Measurements from ENCODE around the gene MAP4K3. TPM values are rescaled to one million over a fixed set of nuclear protein-coding genes. Genes with fewer than 3 reads are reported as not detected.

The MAP4K3 gene
- total and polyA plus RNA-seq, 2 of the 8 experiments (the other 6 are each of a cell fraction or from before 2014, with no cell fraction given), result 11.4 to 63.0 TPM

- H2BK120ac ChIP-seq (replicated peaks; ENCODE audit: low read depth, low read length), result no peak overlapping the region
- no peaks in the 10 kb centered on the region for H4K20me1 ChIP-seq (replicated peaks in 1 of 2; ENCODE audit: control insufficient read depth in 1 of 2, insufficient read depth in 2 of 2, low read length in 2 of 2)
- CTCF ChIA-PET (ENCODE audit: partially characterized antibody), result interaction anchor here (0.6 to 1.0 kb wide), 3 partner anchors 24 to 139 kb away, joined by 3 read pairs; no protein-coding TSS in a partner anchor
- no peak for TF ChIP-seq RFX5 (IDR thresholded peaks at IDR 0.05; ENCODE audit: borderline replicate concordance, low read depth, low read length)
- TF ChIP-seq BCL11A (IDR thresholded peaks at IDR 0.05; ENCODE audit: low read depth in 2 of 2, low read length in 2 of 2), result no peak
- no peak for TF ChIP-seq GTF2F1 (IDR thresholded peaks at IDR 0.05; ENCODE audit: borderline replicate concordance, low read depth, low read length)
- TF ChIP-seq SIN3A (conservative IDR thresholded peaks at IDR 0.05 in 1 of 2, IDR thresholded peaks at IDR 0.05 in 1 of 2; ENCODE audit: low read depth in 1 of 2, low read length in 2 of 2), result no peak
- no peak for TF ChIP-seq POU5F1 (IDR thresholded peaks at IDR 0.05; ENCODE audit: low read depth, low read length)
- TF ChIP-seq CHD1 (IDR thresholded peaks at IDR 0.05; ENCODE audit: low read depth, low read length), result no peak
- TF ChIP-seq TCF12 (IDR thresholded peaks at IDR 0.05; ENCODE audit: low read depth, low read length), result no peak
- no peak for TF ChIP-seq CEBPB (IDR thresholded peaks at IDR 0.05; ENCODE audit: low read depth, low read length)
- no peak for TF ChIP-seq SAP30 (IDR thresholded peaks at IDR 0.05; ENCODE audit: insufficient read depth, insufficient replicate concordance, low read length)
- TF ChIP-seq MAFK (IDR thresholded peaks at IDR 0.05; ENCODE audit: low read depth, low read length), result no peak
- TF ChIP-seq POLR2A (IDR thresholded peaks at IDR 0.05; ENCODE audit: control extremely low read depth in 1 of 2, low read depth in 2 of 2, low read length in 2 of 2), result no peak
- TF ChIP-seq RNF2 (IDR thresholded peaks at IDR 0.05; ENCODE audit: borderline replicate concordance, low read depth, low read length, missing control alignments, poor library complexity, severe bottlenecking), result no peak
- no peak for TF ChIP-seq SP1 (IDR thresholded peaks at IDR 0.05; ENCODE audit: low read depth, low read length)
- TF ChIP-seq SRF (IDR thresholded peaks at IDR 0.05; ENCODE audit: low read depth, low read length), result no peak
- no peak for TF ChIP-seq JUND (IDR thresholded peaks at IDR 0.05; ENCODE audit: low read length)
- no peak for TF ChIP-seq CBX8 (IDR thresholded peaks at IDR 0.05; ENCODE audit: borderline replicate concordance, low read depth, low read length)
Observed at GRCh38 chr2:39386064-39386463, 51.0 kb downstream of the MAP4K3 start.

More at GRCh38 chr2:39386064-39386463, 51.0 kb downstream of the MAP4K3 start:
- Histone ChIP-seq H4K8ac (ENCODE audit: extremely low read depth, insufficient read depth, low read length) (no peak overlapping the region), H3K79me1 (ENCODE audit: low read depth, low read length) (no peaks in the 10 kb centered on the region; the same call in 1 of the 2 replicates), H3K4me2 (ENCODE audit: insufficient read depth in 1 of 2, low read depth in 2 of 2, low read length in 2 of 2) (no peak overlapping the region), H3K4me1 (replicated peaks in 1 of 4; ENCODE audit: control insufficient read depth in 3 of 4, insufficient read depth in 4 of 4, low read length in 3 of 4) (peaks cover 2 to 6% (median 3%) of the 10 kb centered on the region in 4 experiments; a peak in 3 of 7 replicates), H3K56ac (replicated peaks; ENCODE audit: insufficient read length, low read depth, low read length) (no peak overlapping the region), H3K27ac (ENCODE audit: low read depth, low read length) (no peak overlapping the region), H3K18ac (ENCODE audit: extremely low read depth, low read length) (no peak overlapping the region), H3K9me3 (ENCODE audit: insufficient read depth in 2 of 2, low read depth in 1 of 2, low read length in 1 of 2) (no peaks in the 10 kb centered on the region), H2BK5ac (ENCODE audit: low read depth, low read length) (no peak overlapping the region), H3K79me2 (ENCODE audit: control insufficient read depth in 1 of 2, insufficient read depth in 2 of 2, low read length in 2 of 2) (peaks cover 3 to 91% of the 10 kb centered on the region in 2 experiments; a peak in 3 of 4 replicates), H2AK5ac (ENCODE audit: low read depth, low read length) (no peak overlapping the region), H3K9ac (replicated peaks in 1 of 4; ENCODE audit: extremely low read depth in 1 of 4, low read depth in 3 of 4, low read length in 3 of 4) (no peak overlapping the region), H3K4ac (replicated peaks; ENCODE audit: insufficient read length, low read depth, low read length) (no peak overlapping the region), H2BK12ac (ENCODE audit: low read depth, low read length) (no peak overlapping the region), H4K91ac (replicated peaks; ENCODE audit: insufficient read length, low read length) (no peak overlapping the region), H3K14ac (ENCODE audit: insufficient read length) (no peak overlapping the region), H3K23ac (ENCODE audit: insufficient read length) (no peak overlapping the region), H2BK15ac (ENCODE audit: low read length) (no peak overlapping the region), H2AFZ (ENCODE audit: low read length) (no peak overlapping the region), H3K36me3 (ENCODE audit: control insufficient read depth in 2 of 4, insufficient read depth in 4 of 4, low read length in 3 of 4) (no peaks in the 10 kb centered on the region; a peak in 1 of 8 replicates), H3K4me3 (ENCODE audit: extremely low read depth in 1 of 4, insufficient read depth in 2 of 4, low read depth in 3 of 4, low read length in 4 of 4) (no peak overlapping the region), H2BK20ac (ENCODE audit: low read length) (no peak overlapping the region), H3K23me2 (ENCODE audit: low read depth, low read length) (no peaks in the 10 kb centered on the region), H4K5ac (ENCODE audit: insufficient read length, low read depth, low read length) (no peak overlapping the region), H3K27me3 (replicated peaks in 1 of 4; ENCODE audit: control insufficient read depth in 3 of 4, extremely low read depth in 1 of 4, insufficient read depth in 3 of 4, low read length in 3 of 4) (peaks cover 0 to 1% (median 0%) of the 10 kb centered on the region in 4 experiments; a peak in 1 of 7 replicates)
- no peak for FAIRE-seq
- DNase-seq (ENCODE audit: low read depth in 1 of 2, low spot score in 2 of 2), result no peak
- POLR2A ChIA-PET (ENCODE audit: partially characterized antibody), result no interaction called here
